ENCODE results near the gene PPARD. TPM values are rescaled to one million over a fixed set of nuclear protein-coding genes. Genes with fewer than 3 reads are reported as not detected.

The PPARD gene
- total RNA-seq, 5 donors from 2014 or later (not counting 1 experiment from before 2014, with no cell fraction given): 36.8 to 41.3 (median 37.9) TPM

- H3K4me3 ChIP-seq (ENCODE audit: control insufficient read depth in 1 of 2, extremely low read depth in 1 of 2, low read length in 1 of 2): no peak overlapping the region
- H3K4me1 Mint-ChIP-seq: peaks cover 48 to 58% (median 48%) of the 10 kb centered on the region in 3 donors
- no peak for DNase-seq
- ChIA-PET CTCF (interaction anchor here in 1 of 2 donors (0.6 to 1.3 kb wide), 2 partner anchors 62 to 83 kb away, joined by 4 read pairs; no protein-coding TSS in a partner anchor), POLR2A (interaction anchor here in 1 of 2 donors (0.6 kb wide), 1 partner anchor 69 kb away, joined by 3 read pairs; no protein-coding TSS in a partner anchor)
- H3K36me3 Mint-ChIP-seq: peaks cover 35% of the 10 kb centered on the region
- H3K4me1 ChIP-seq (ENCODE audit: control insufficient read depth in 1 of 2, extremely low read depth in 1 of 2, insufficient read depth in 2 of 2, low read length in 2 of 2): peaks cover 7 to 17% of the 10 kb centered on the region in 2 experiments
- peaks cover 10 to 40% of the 10 kb centered on the region in 2 donors for H3K36me3 ChIP-seq (ENCODE audit: control insufficient read depth in 2 of 2, extremely low read depth in 1 of 2, insufficient read depth in 1 of 2, low read length in 1 of 2)
- ATAC-seq (replicated peaks in 1 of 4): no peak
- no peaks in the 10 kb centered on the region for H3K9me3 ChIP-seq
- 93% methylated on average over 8 of the region's 8 CpGs for WGBS (ENCODE audit: insufficient coverage)
- no peaks in the 10 kb centered on the region for H3K27me3 ChIP-seq (replicated peaks in 1 of 2; ENCODE audit: control insufficient read depth in 2 of 2, extremely low read depth in 1 of 2, insufficient read depth in 2 of 2, low read length in 1 of 2)
- H3K27me3 Mint-ChIP-seq: no peaks in the 10 kb centered on the region
- peak overlapping the region in 1 of 3 donors; percentile 16 for H3K4me3 Mint-ChIP-seq
- no peaks in the 10 kb centered on the region for H3K9me3 Mint-ChIP-seq
- H3K27ac ChIP-seq (ENCODE audit: low read length): no peak overlapping the region
- no peak overlapping the region for H3K27ac Mint-ChIP-seq
Measured at GRCh38 chr6:35412102-35412501, 69.7 kb downstream of the PPARD start.

- H3K36me3 ChIP-seq (ENCODE audit: control insufficient read depth in 2 of 2, extremely low read depth in 1 of 2, insufficient read depth in 1 of 2, low read length in 1 of 2): peaks cover 12 to 42% of the 10 kb centered on the region in 2 donors
Measured at GRCh38 chr6:35413911-35414310, 71.6 kb downstream of the PPARD start.

GRCh38 chr6:35415065-35415891, 72.9 kb downstream of the PPARD start:
- H3K36me3 ChIP-seq (ENCODE audit: control insufficient read depth in 2 of 2, extremely low read depth in 1 of 2, insufficient read depth in 1 of 2, low read length in 1 of 2): peaks cover 13 to 47% of the 10 kb centered on the region in 2 donors
- H3K27ac ChIP-seq (ENCODE audit: low read length): no peak overlapping the region
- DNase-seq (peak in 16 of 35 experiments; percentile 7 to 45 (median 20)), ATAC-seq (replicated peaks in 1 of 4) (peak in 1 of 4 experiments; percentile 38)
- 89% methylated on average over 6 of the region's 7 CpGs for WGBS (ENCODE audit: insufficient coverage)
- H3K9me3 ChIP-seq: no peaks in the 10 kb centered on the region
- Mint-ChIP-seq H3K36me3 (peaks cover 40% of the 10 kb centered on the region), H3K27ac (peak overlapping the region; percentile 25 to 40), H3K4me1 (peaks cover 58 to 67% (median 62%) of the 10 kb centered on the region in 3 donors), H3K27me3 (no peaks in the 10 kb centered on the region), H3K9me3 (no peaks in the 10 kb centered on the region), H3K4me3 (no peak overlapping the region)
- H3K4me1 ChIP-seq (ENCODE audit: control insufficient read depth in 1 of 2, extremely low read depth in 1 of 2, insufficient read depth in 2 of 2, low read length in 2 of 2): peaks cover 21 to 46% of the 10 kb centered on the region in 2 experiments
- H3K27me3 ChIP-seq (replicated peaks in 1 of 2; ENCODE audit: control insufficient read depth in 2 of 2, extremely low read depth in 1 of 2, insufficient read depth in 2 of 2, low read length in 1 of 2): no peaks in the 10 kb centered on the region
- no peak overlapping the region for H3K4me3 ChIP-seq (ENCODE audit: control insufficient read depth in 1 of 2, extremely low read depth in 1 of 2, low read length in 1 of 2)
- ChIA-PET CTCF (interaction anchor here (0.6 to 1.0 kb wide), 3 partner anchors 72 to 110 kb away, joined by 3 to 6 read pairs (median 4); no protein-coding TSS in a partner anchor), POLR2A (no interaction called here)

More at GRCh38 chr6:35413911-35414310, 71.6 kb downstream of the PPARD start:
- H3K27ac Mint-ChIP-seq: no peak overlapping the region
- Histone ChIP-seq H3K27ac (ENCODE audit: low read length) (no peak overlapping the region), H3K4me1 (ENCODE audit: control insufficient read depth in 1 of 2, extremely low read depth in 1 of 2, insufficient read depth in 2 of 2, low read length in 2 of 2) (peaks cover 14 to 35% of the 10 kb centered on the region in 2 experiments), H3K9me3 (no peaks in the 10 kb centered on the region), H3K4me3 (ENCODE audit: control insufficient read depth in 1 of 2, extremely low read depth in 1 of 2, low read length in 1 of 2) (no peak overlapping the region), H3K27me3 (replicated peaks in 1 of 2; ENCODE audit: control insufficient read depth in 2 of 2, extremely low read depth in 1 of 2, insufficient read depth in 2 of 2, low read length in 1 of 2) (no peaks in the 10 kb centered on the region)
- peaks cover 40% of the 10 kb centered on the region for H3K36me3 Mint-ChIP-seq
- no peaks in the 10 kb centered on the region for H3K27me3 Mint-ChIP-seq
- ChIA-PET CTCF (interaction anchor here in 1 of 2 donors (0.7 kb wide), 1 partner anchor 683 kb away, joined by 4 read pairs; no protein-coding TSS in a partner anchor), POLR2A (no interaction called here)
- 100% methylated on average over 2 of the region's 6 CpGs for WGBS (ENCODE audit: insufficient coverage)
- DNase-seq (no peak), ATAC-seq (replicated peaks in 1 of 4) (no peak)
- peaks cover 56 to 67% (median 60%) of the 10 kb centered on the region in 3 donors for H3K4me1 Mint-ChIP-seq
- no peaks in the 10 kb centered on the region for H3K9me3 Mint-ChIP-seq
- no peak overlapping the region for H3K4me3 Mint-ChIP-seq

GRCh38 chr6:35417979-35418661, 75.8 kb downstream of the PPARD start:
- ATAC-seq (replicated peaks in 1 of 4) (peak in 3 of 4 experiments; percentile 21 to 47 (median 27)), DNase-seq (peak in 1 of 35 experiments; percentile 6)
- H3K4me3 Mint-ChIP-seq: peak overlapping the region in 1 of 3 donors; percentile 68
- ChIA-PET POLR2A (no interaction called here), CTCF (interaction anchor here in 1 of 2 donors (1.5 kb wide), 1 partner anchor 124 kb away, joined by 3 read pairs; no protein-coding TSS in a partner anchor)
- 68% methylated on average over 11 of the region's 14 CpGs for WGBS (ENCODE audit: insufficient coverage)
- H3K27me3 ChIP-seq (replicated peaks in 1 of 2; ENCODE audit: control insufficient read depth in 2 of 2, extremely low read depth in 1 of 2, insufficient read depth in 2 of 2, low read length in 1 of 2): no peaks in the 10 kb centered on the region
- peaks cover 14 to 36% of the 10 kb centered on the region in 2 experiments for H3K4me1 ChIP-seq (ENCODE audit: control insufficient read depth in 1 of 2, extremely low read depth in 1 of 2, insufficient read depth in 2 of 2, low read length in 2 of 2)
- H3K27ac ChIP-seq (ENCODE audit: low read length): no peak overlapping the region
- H3K4me3 ChIP-seq (ENCODE audit: control insufficient read depth in 1 of 2, extremely low read depth in 1 of 2, low read length in 1 of 2): no peak overlapping the region
- no peaks in the 10 kb centered on the region for H3K9me3 ChIP-seq
- H3K4me1 Mint-ChIP-seq: peaks cover 45 to 46% (median 45%) of the 10 kb centered on the region in 3 donors
- H3K36me3 ChIP-seq (ENCODE audit: control insufficient read depth in 2 of 2, extremely low read depth in 1 of 2, insufficient read depth in 1 of 2, low read length in 1 of 2): peaks cover 8 to 46% of the 10 kb centered on the region in 2 donors
- no peaks in the 10 kb centered on the region for H3K27me3 Mint-ChIP-seq
- H3K9me3 Mint-ChIP-seq: no peaks in the 10 kb centered on the region
- peaks cover 27% of the 10 kb centered on the region for H3K36me3 Mint-ChIP-seq
- H3K27ac Mint-ChIP-seq: peak overlapping the region; percentile 84 to 86

GRCh38 chr6:35419417-35419816, 77.1 kb downstream of the PPARD start:
- Mint-ChIP-seq H3K4me1 (peaks cover 40 to 45% (median 42%) of the 10 kb centered on the region in 3 donors), H3K4me3 (peak overlapping the region in 1 of 3 donors; percentile 68), H3K9me3 (no peaks in the 10 kb centered on the region), H3K36me3 (peaks cover 29% of the 10 kb centered on the region), H3K27me3 (no peaks in the 10 kb centered on the region), H3K27ac (peak overlapping the region; percentile 84 to 86)
- Histone ChIP-seq H3K27me3 (replicated peaks in 1 of 2; ENCODE audit: control insufficient read depth in 2 of 2, extremely low read depth in 1 of 2, insufficient read depth in 2 of 2, low read length in 1 of 2) (no peaks in the 10 kb centered on the region), H3K4me1 (ENCODE audit: control insufficient read depth in 1 of 2, extremely low read depth in 1 of 2, insufficient read depth in 2 of 2, low read length in 2 of 2) (peaks cover 14 to 36% of the 10 kb centered on the region in 2 experiments), H3K9me3 (no peaks in the 10 kb centered on the region), H3K36me3 (ENCODE audit: control insufficient read depth in 2 of 2, extremely low read depth in 1 of 2, insufficient read depth in 1 of 2, low read length in 1 of 2) (peaks cover 8 to 47% of the 10 kb centered on the region in 2 donors), H3K4me3 (ENCODE audit: control insufficient read depth in 1 of 2, extremely low read depth in 1 of 2, low read length in 1 of 2) (peak overlapping the region in 1 of 2 donors; percentile 5), H3K27ac (ENCODE audit: low read length) (peak overlapping the region; percentile 28)
- peak; percentile 66 to 79 (median 74) for ATAC-seq (replicated peaks in 1 of 4)
- 0% methylated on average over 1 of the region's 5 CpGs for WGBS (ENCODE audit: insufficient coverage)
- POLR2A ChIA-PET: no interaction called here
- CTCF ChIA-PET: interaction anchor here (1.0 to 1.3 kb wide), 2 partner anchors 11 to 78 kb away, joined by 3 to 4 read pairs; partner anchors contain the start of gene PPARD (in 1 of the 2)
- peak in 13 of 35 experiments; percentile 1 to 38 (median 14) for DNase-seq

All from T-cell (primary cell).